ENCODE results near the gene RETREG3. TPM values are rescaled to one million over a fixed set of nuclear protein-coding genes. Genes with fewer than 3 reads are reported as not detected.

The RETREG3 gene
- total and polyA plus RNA-seq, 2 donors (not counting 1 experiment from before 2014, with no cell fraction given), result 44.1 to 108 TPM

- TF ChIP-seq CTCF (IDR thresholded peaks at IDR 0.05), result no peak
- TF ChIP-seq EZH2 (IDR thresholded peaks at IDR 0.05; ENCODE audit: borderline replicate concordance, insufficient read depth, low read depth, low read length, poor library complexity, severe bottlenecking), result no peak
- Histone ChIP-seq H3K9me3 (ENCODE audit: control extremely low read depth in 1 of 3, control insufficient read depth in 2 of 3, insufficient read depth in 1 of 3, low read length in 2 of 3) (no peaks in the 10 kb centered on the region), H3K27me3 (replicated peaks in 1 of 4; ENCODE audit: control extremely low read depth in 1 of 4, control insufficient read depth in 3 of 4, insufficient read depth in 4 of 4, low read length in 3 of 4) (no peaks in the 10 kb centered on the region), H2AFZ (ENCODE audit: insufficient read depth, low read depth, low read length, poor library complexity, severe bottlenecking) (peak overlapping the region; percentile 84), H3K9ac (ENCODE audit: low read length) (peak overlapping the region; percentile 88), H4K20me1 (ENCODE audit: control insufficient read depth, insufficient read depth, low read length, poor library complexity, severe bottlenecking) (peaks cover 6% of the 10 kb centered on the region), H3K4me1 (ENCODE audit: control insufficient read depth in 2 of 2, insufficient read depth in 2 of 2, low read length in 2 of 2) (peaks cover 18 to 32% of the 10 kb centered on the region in 2 donors), H3K79me2 (ENCODE audit: control insufficient read depth, insufficient read depth, low read length) (peaks cover 17% of the 10 kb centered on the region), H3K36me3 (replicated peaks in 1 of 2; ENCODE audit: control extremely low read depth in 1 of 2, control insufficient read depth in 1 of 2, extremely low read depth in 1 of 2, insufficient read depth in 2 of 2, low read length in 1 of 2) (no peaks in the 10 kb centered on the region), H3K27ac (ENCODE audit: low read length in 2 of 2) (peak overlapping the region; percentile 88 to 96), H3K4me2 (replicated peaks; ENCODE audit: low read depth, low read length, poor library complexity, severe bottlenecking) (peak overlapping the region; percentile 97), H3K4me3 (ENCODE audit: control extremely low read depth in 1 of 5, extremely low read depth in 1 of 5, insufficient read depth in 1 of 5, low read depth in 2 of 5, low read length in 4 of 5) (peak overlapping the region in 4 of 5 experiments; percentile 89 to 99 (median 94))
- Mint-ChIP-seq H3K27ac (peak overlapping the region; percentile 98), H3K9me3 (ENCODE audit: insufficient read depth) (no peaks in the 10 kb centered on the region), H3K27me3 (no peaks in the 10 kb centered on the region), H3K4me1 (peaks cover 25% of the 10 kb centered on the region), H3K4me3 (peak overlapping the region; percentile 96)
- CTCF ChIA-PET, result interaction anchor here (0.6 to 2.7 kb wide), 6 partner anchors 13 to 431 kb away, joined by 3 to 17 read pairs (median 4); partner anchors contain the start of genes MLX, NAGLU and PSMC3IP
- DNase-seq (no peak), ATAC-seq (ENCODE audit: low read depth) (no peak)
- POLR2A ChIA-PET, result interaction anchor here (0.8 to 1.8 kb wide), 7 partner anchors 9 to 165 kb away, joined by 3 to 18 read pairs (median 6); partner anchors contain the start of genes COASY, MLX, NAGLU and PSMC3IP
- WGBS (ENCODE audit: insufficient coverage), result 63% methylated on average over 16 of the region's 16 CpGs
- intact Hi-C loops (cut with micrococcal nuclease), result loop anchor here (1.0 to 5.0 kb wide), 4 partner anchors 8 to 268 kb away; partner anchors contain the start of genes BECN1, COASY, NAGLU and PSMC3IP
Observed at GRCh38 chr17:42553866-42554249, 55.3 kb downstream of the RETREG3 start.

- Histone ChIP-seq H2AFZ (ENCODE audit: insufficient read depth, low read depth, low read length, poor library complexity, severe bottlenecking) (no peak overlapping the region), H3K4me1 (ENCODE audit: control insufficient read depth in 2 of 2, insufficient read depth in 2 of 2, low read length in 2 of 2) (peaks cover 20 to 36% of the 10 kb centered on the region in 2 donors), H3K4me2 (replicated peaks; ENCODE audit: low read depth, low read length, poor library complexity, severe bottlenecking) (peak overlapping the region; percentile 97), H3K79me2 (ENCODE audit: control insufficient read depth, insufficient read depth, low read length) (peaks cover 17% of the 10 kb centered on the region), H3K9me3 (ENCODE audit: control extremely low read depth in 1 of 3, control insufficient read depth in 2 of 3, insufficient read depth in 1 of 3, low read length in 2 of 3) (no peaks in the 10 kb centered on the region), H4K20me1 (ENCODE audit: control insufficient read depth, insufficient read depth, low read length, poor library complexity, severe bottlenecking) (peaks cover 6% of the 10 kb centered on the region), H3K27ac (ENCODE audit: low read length in 2 of 2) (no peak overlapping the region), H3K9ac (ENCODE audit: low read length) (no peak overlapping the region), H3K27me3 (replicated peaks in 1 of 4; ENCODE audit: control extremely low read depth in 1 of 4, control insufficient read depth in 3 of 4, insufficient read depth in 4 of 4, low read length in 3 of 4) (no peaks in the 10 kb centered on the region), H3K36me3 (replicated peaks in 1 of 2; ENCODE audit: control extremely low read depth in 1 of 2, control insufficient read depth in 1 of 2, extremely low read depth in 1 of 2, insufficient read depth in 2 of 2, low read length in 1 of 2) (no peaks in the 10 kb centered on the region), H3K4me3 (ENCODE audit: control extremely low read depth in 1 of 5, extremely low read depth in 1 of 5, insufficient read depth in 1 of 5, low read depth in 2 of 5, low read length in 4 of 5) (no peak overlapping the region)
- H3K27ac Mint-ChIP-seq, result peak overlapping the region; percentile 98
- H3K4me1 Mint-ChIP-seq, result peaks cover 28% of the 10 kb centered on the region
- peak overlapping the region; percentile 96 for H3K4me3 Mint-ChIP-seq
- ChIA-PET POLR2A (interaction anchor here (1.8 kb wide), 1 partner anchor 165 kb away, joined by 3 read pairs; the partner anchor contains the start of gene STAT3), CTCF (interaction anchor here (2.7 kb wide), 1 partner anchor 25 kb away, joined by 17 read pairs; the partner anchor contains the start of gene PSMC3IP)
- no peak for TF ChIP-seq CTCF (IDR thresholded peaks at IDR 0.05)
- no peak for TF ChIP-seq EZH2 (IDR thresholded peaks at IDR 0.05; ENCODE audit: borderline replicate concordance, insufficient read depth, low read depth, low read length, poor library complexity, severe bottlenecking)
- ATAC-seq (ENCODE audit: low read depth) (no peak), DNase-seq (no peak)
- intact Hi-C loops (cut with micrococcal nuclease), result loop anchor here (5.0 kb wide), 1 partner anchor 269 kb away; the partner anchor contains the start of gene BECN1
- WGBS (ENCODE audit: insufficient coverage), result 95% methylated on average over 44 of the region's 45 CpGs
- no peaks in the 10 kb centered on the region for H3K27me3 Mint-ChIP-seq
- no peaks in the 10 kb centered on the region for H3K9me3 Mint-ChIP-seq (ENCODE audit: insufficient read depth)
Observed at GRCh38 chr17:42553161-42553818, 55.9 kb downstream of the RETREG3 start.

Measured in B cell (primary cell).